Vagina (tissue), 2 donors: ENCODE data around the gene RALGAPA2. TPM values are rescaled to one million over a fixed set of nuclear protein-coding genes. Genes with fewer than 3 reads are reported as not detected.
"Not testable (repeated sequence)": the region's sequence is repeated elsewhere in the genome, so short reads cannot be mapped to it uniquely, and the experiment has no call there.

ENCODE experiments used
- DNase-seq, 2 donors: peaks; one replicate each; pipeline ENCODE4 v3.0.0-alpha.2; 2017; ENCODE audit errors: extremely low spot score in 2 of 2
- H3K27ac ChIP-seq: fragments of 200-600 bp; sonication (generic); one replicate; pipeline ENCODE4 v1.5.1; 2019
- H3K27me3 ChIP-seq: fragments of 200-600 bp; sonication (generic); one replicate; pipeline ENCODE4 v1.5.1; 2019
- H3K36me3 ChIP-seq, 2 donors: fragments of 200-600 bp; sonication (generic); one replicate each; pipeline ENCODE4 v1.5.1; 2017 to 2019
- H3K4me1 ChIP-seq: fragments of 200-600 bp; sonication (generic); one replicate; pipeline ENCODE4 v1.5.1; 2019
- H3K4me3 ChIP-seq, 2 donors: fragments of 200-600 bp; sonication (generic); 1 replicate in 1 of 2; 2 replicates in 1 of 2; pipeline ENCODE4 v1.5.1; 2016 to 2019
- H3K9me3 ChIP-seq: fragments of 200-600 bp; sonication (generic); one replicate; pipeline ENCODE4 v1.5.1; 2019
- CTCF ChIP-seq, 3 experiments: fragments of 450-650 bp in 2 of 3; fragments of 200-600 bp in 1 of 3; sonication (generic) in 1 of 3; IDR thresholded peaks; one replicate each; pipeline ENCODE4 v1.5.1; 2017 to 2019; ENCODE audit warnings: antibody characterized with exemption in 3 of 3, mild to moderate bottlenecking in 2 of 3, moderate library complexity in 2 of 3
- POLR2A ChIP-seq, 2 donors: fragments of 450-650 bp; IDR thresholded peaks; one replicate each; pipeline ENCODE4 v1.6.1; 2017; ENCODE audit warnings: antibody characterized with exemption in 2 of 2, mild to moderate bottlenecking in 2 of 2, moderate library complexity in 2 of 2
- POLR2AphosphoS5 ChIP-seq, 2 donors: sonication (generic); formaldehyde crosslinking; IDR thresholded peaks; one replicate each; pipeline ENCODE4 v1.9.0; 2017; ENCODE audit warnings: antibody characterized with exemption in 2 of 2, mild to moderate bottlenecking in 2 of 2, low read depth in 1 of 2; ENCODE audit not compliant: insufficient read depth in 1 of 2
- intact Hi-C: fragments of 100-400 bp; cut with DNase I; formaldehyde crosslinking; loops from one replicate; pipeline ENCODE4 v1.15.1; 2023
- total RNA-seq: library from RNA; depleted of rRNA; stranded (reverse); fragments of >200 nt; gene quantifications from one replicate; pipeline ENCODE4 v1.2.3, GENCODE V29; 2016

RALGAPA2 gene
- total RNA-seq, 1 donor from 2014 or later, result 31.9 TPM

GRCh38 chr20:20547221-20547875 lies 165.1 kb downstream of the RALGAPA2 start:
- no peak for TF ChIP-seq CTCF (IDR thresholded peaks at IDR 0.05)
- TF ChIP-seq POLR2A (IDR thresholded peaks at IDR 0.05), result no peak
- TF ChIP-seq POLR2AphosphoS5 (IDR thresholded peaks at IDR 0.05; ENCODE audit: insufficient read depth in 1 of 2, low read depth in 1 of 2), result no peak
- DNase-seq, result no peak
- intact Hi-C loops, result no loop called here
- Histone ChIP-seq H3K4me1 (peaks cover 9% of the 10 kb centered on the region), H3K27me3 (no peaks in the 10 kb centered on the region), H3K36me3 (no peaks in the 10 kb centered on the region), H3K4me3 (no peak overlapping the region), H3K27ac (no peak overlapping the region), H3K9me3 (no peaks in the 10 kb centered on the region)

GRCh38 chr20:20546402-20546801 lies 166.0 kb downstream of the RALGAPA2 start:
- no peaks in the 10 kb centered on the region for H3K27me3 ChIP-seq
- no peaks in the 10 kb centered on the region for H3K9me3 ChIP-seq
- intact Hi-C loops, result no loop called here
- no peak overlapping the region for H3K4me3 ChIP-seq
- H3K27ac ChIP-seq, result no peak overlapping the region
- H3K36me3 ChIP-seq, result no peaks in the 10 kb centered on the region
- H3K4me1 ChIP-seq, result peaks cover 9% of the 10 kb centered on the region
- no peak for DNase-seq
- TF ChIP-seq POLR2A (IDR thresholded peaks at IDR 0.05), result no peak
- TF ChIP-seq CTCF (IDR thresholded peaks at IDR 0.05), result no peak
- no peak for TF ChIP-seq POLR2AphosphoS5 (IDR thresholded peaks at IDR 0.05; ENCODE audit: insufficient read depth in 1 of 2, low read depth in 1 of 2)

- H3K27ac ChIP-seq, intact Hi-C loops, H3K36me3 ChIP-seq, DNase-seq, H3K4me3 ChIP-seq, H3K27me3 ChIP-seq, H3K9me3 ChIP-seq, H3K4me1 ChIP-seq: not testable (repeated sequence)
Measured at GRCh38 chr20:20543348-20543747, 169.1 kb downstream of the RALGAPA2 start.

GRCh38 chr20:20536240-20536933 lies 176.1 kb downstream of the RALGAPA2 start:
- no peak for DNase-seq
- Histone ChIP-seq H3K27me3 (no peaks in the 10 kb centered on the region), H3K9me3 (no peaks in the 10 kb centered on the region), H3K4me1 (no peaks in the 10 kb centered on the region), H3K4me3 (no peak overlapping the region), H3K36me3 (no peaks in the 10 kb centered on the region), H3K27ac (no peak overlapping the region)
- TF ChIP-seq CTCF (IDR thresholded peaks at IDR 0.05) (no peak), POLR2AphosphoS5 (IDR thresholded peaks at IDR 0.05; ENCODE audit: insufficient read depth in 1 of 2, low read depth in 1 of 2) (no peak), POLR2A (IDR thresholded peaks at IDR 0.05) (no peak)
- intact Hi-C loops, result no loop called here

GRCh38 chr20:20535051-20535450 lies 177.4 kb downstream of the RALGAPA2 start:
- H3K36me3 ChIP-seq, result no peaks in the 10 kb centered on the region
- TF ChIP-seq POLR2A (IDR thresholded peaks at IDR 0.05), result no peak
- TF ChIP-seq POLR2AphosphoS5 (IDR thresholded peaks at IDR 0.05; ENCODE audit: insufficient read depth in 1 of 2, low read depth in 1 of 2), result no peak
- no peak for TF ChIP-seq CTCF (IDR thresholded peaks at IDR 0.05)
- DNase-seq, result no peak
- H3K27me3 ChIP-seq, result no peaks in the 10 kb centered on the region
- intact Hi-C loops, result no loop called here
- no peaks in the 10 kb centered on the region for H3K9me3 ChIP-seq
- H3K4me3 ChIP-seq, result no peak overlapping the region
- no peak overlapping the region for H3K27ac ChIP-seq
- H3K4me1 ChIP-seq, result no peaks in the 10 kb centered on the region
